ENCODE results near the gene CYB561A3.

Gene CYB561A3

GRCh38 chr11:61329871-61330270 is 31.8 kb downstream of the CYB561A3 start:
- no peak for DNase-seq (ENCODE audit: low read depth in 1 of 2, low spot score in 1 of 2)

DNA sequence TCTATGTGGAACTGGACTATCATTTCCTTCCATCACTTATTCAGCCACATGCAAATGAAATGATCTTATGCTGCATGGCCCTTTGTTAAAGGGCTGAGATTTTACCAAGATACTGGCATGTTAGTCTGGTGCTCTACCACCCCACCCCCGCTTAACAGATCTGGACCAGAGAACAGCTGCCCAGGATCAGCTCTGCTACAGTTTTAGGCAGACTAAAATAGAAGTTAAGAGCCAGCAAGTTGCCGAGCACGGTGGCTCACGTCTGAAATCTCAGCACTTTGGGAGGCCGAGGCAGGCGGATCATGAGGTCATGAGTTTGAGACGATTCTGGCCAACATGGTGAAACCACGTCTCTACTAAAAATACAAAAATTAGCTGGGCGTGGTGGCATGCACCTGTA is 33.3 kb downstream of the CYB561A3 start:
- DNase-seq (ENCODE audit: low read depth in 1 of 2, low spot score in 1 of 2), result no peak

- no peak for DNase-seq (ENCODE audit: low read depth in 1 of 2, low spot score in 1 of 2)
Measured at GRCh38 chr11:61327669-61328071, 34.0 kb downstream of the CYB561A3 start.

DNA sequence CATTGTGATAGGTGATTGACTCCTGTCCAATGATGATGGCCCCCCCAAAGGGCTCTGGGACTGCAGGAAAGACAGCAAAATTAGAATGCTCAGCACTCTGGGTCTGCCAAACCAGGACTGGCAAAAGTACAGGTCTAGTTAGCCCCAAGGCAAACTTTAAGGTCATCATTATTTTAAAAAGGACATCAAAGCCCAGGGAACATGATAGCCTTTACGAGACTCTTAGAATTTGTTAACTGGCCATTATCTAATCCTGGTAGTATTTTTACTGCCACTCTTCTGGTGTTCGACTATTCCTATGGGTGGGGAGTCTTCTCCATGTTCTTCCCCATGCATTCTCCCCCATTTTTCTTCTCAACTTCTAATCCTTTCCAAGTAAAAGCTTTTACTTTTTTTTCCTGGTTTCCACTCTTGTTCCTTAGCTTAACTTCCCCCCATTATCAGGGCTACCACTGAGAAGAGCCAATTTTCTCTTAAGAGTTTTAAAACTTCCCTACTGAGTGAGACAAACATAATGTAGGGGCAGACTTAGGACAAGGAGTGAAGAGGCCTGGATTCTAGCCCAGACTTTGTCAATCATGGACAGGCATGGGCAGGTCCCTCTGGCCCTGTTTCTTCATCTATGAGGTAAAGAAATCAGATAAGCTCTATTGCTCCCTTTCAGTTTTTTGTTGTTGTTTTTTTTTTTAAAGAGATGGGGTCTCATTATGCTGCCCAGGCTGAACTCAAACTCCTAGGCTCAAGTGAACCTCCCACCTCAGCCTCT is 35.9 kb downstream of the CYB561A3 start:
- no peak for DNase-seq (ENCODE audit: low read depth in 1 of 2, low spot score in 1 of 2)

GRCh38 chr11:61315260-61315659 is 46.4 kb downstream of the CYB561A3 start:
- DNase-seq (ENCODE audit: low read depth in 1 of 2, low spot score in 1 of 2), result no peak

DNA sequence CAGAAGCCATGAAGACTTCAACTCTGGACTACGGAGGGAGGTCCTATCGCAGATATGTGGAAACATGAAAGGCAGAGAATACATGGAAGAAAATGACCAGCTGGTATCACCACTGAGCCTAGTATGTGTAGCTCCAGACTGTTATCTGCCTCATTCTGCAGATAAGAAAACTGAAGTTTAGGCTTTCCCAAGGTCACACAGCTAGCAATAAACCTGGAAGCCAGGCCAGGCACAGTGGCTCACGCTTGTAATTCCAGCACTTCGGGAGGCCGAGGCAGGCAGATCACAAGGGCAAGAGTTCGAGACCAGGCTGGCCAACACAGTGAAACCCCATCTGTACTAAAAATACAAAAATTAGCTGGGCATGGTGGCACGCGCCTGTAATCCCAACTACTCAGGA is 50.9 kb downstream of the CYB561A3 start:
- DNase-seq (ENCODE audit: low read depth in 1 of 2, low spot score in 1 of 2), result no peak

GRCh38 chr11:61309739-61310138 is 51.9 kb downstream of the CYB561A3 start:
- no peak for DNase-seq (ENCODE audit: low read depth in 1 of 2, low spot score in 1 of 2)

DNA sequence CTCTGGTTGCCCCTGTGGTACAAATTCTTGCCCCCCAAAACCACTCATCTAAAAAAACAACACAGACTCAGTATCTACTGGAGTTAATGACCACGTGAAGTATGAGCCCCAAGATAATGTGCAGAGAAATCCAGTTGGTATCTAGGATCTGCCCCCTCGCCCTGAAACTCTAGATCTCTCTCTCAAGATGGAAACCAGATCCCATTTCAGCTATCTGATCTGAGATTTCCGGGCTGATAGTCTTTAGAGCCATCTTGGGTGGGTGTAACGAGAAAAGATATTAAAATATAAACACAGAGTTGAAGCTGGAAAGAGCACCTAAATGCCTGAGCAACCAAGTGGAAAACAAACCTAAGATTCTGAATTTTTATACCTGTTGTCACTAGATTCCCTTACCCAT is 52.5 kb downstream of the CYB561A3 start:
- no peak for DNase-seq (ENCODE audit: low read depth in 1 of 2, low spot score in 1 of 2)

- no peak for DNase-seq (ENCODE audit: low read depth in 1 of 2, low spot score in 1 of 2)
Measured at GRCh38 chr11:61307354-61307753, 54.3 kb downstream of the CYB561A3 start.

DNA sequence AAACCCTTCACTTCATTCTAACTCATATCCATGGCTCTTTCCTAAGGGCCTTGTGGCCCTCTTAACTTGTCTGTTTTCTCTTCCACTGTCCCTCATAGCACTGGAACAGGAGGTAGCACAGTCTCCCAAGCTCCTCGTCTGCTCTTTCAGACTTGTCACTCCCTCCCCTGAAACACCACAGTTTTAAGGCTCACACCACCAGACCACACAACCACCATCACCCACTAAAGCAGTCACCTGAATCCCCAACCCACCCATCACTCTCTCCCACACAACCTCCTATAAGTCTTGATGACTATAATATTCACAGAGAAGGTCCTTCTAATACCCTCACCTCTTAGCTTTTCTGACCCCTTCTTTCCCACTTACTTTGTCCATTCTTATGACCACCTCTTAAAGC is 55.5 kb downstream of the CYB561A3 start:
- DNase-seq (ENCODE audit: low read depth in 1 of 2, low spot score in 1 of 2), result no peak

DNA sequence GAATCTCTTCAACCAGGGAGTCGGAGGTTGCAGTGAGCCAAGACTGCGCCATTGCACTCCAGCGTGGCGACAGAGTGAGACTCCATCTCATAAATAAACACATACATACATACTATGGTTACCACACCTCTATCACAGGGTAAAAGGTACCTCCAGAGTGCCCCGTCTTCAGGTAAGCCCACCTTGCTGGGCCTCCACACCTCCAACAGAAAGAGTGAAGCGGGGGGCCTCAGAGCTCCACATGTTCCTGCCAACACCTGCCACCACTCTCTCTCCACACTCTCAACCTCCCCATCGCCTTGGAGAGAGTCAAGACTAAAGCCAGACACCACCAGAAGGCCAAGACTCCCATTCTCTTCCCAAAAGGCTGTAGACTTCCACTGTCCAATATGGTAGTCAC is 56.3 kb downstream of the CYB561A3 start:
- no peak for DNase-seq (ENCODE audit: low read depth in 1 of 2, low spot score in 1 of 2)

- DNase-seq (ENCODE audit: low read depth in 1 of 2, low spot score in 1 of 2), result no peak
Measured at GRCh38 chr11:61303725-61304124, 58.0 kb downstream of the CYB561A3 start.

GRCh38 chr11:61302550-61302949 is 59.1 kb downstream of the CYB561A3 start:
- no peak for DNase-seq (ENCODE audit: low read depth in 1 of 2, low spot score in 1 of 2)

Measured in activated T-helper 1 cell treated with anti-CD3 and anti-CD28 coated beads, Interleukin-2, amount 50 U/mL, for 16 hours (primary cell).